NCI-H2107 (cell line): Measurements from ENCODE around the gene WSB1.

Experiments used
- DNase-seq: peaks from one replicate; lab custom pipeline; 2025; lab: John Stamatoyannopoulos, UW

The WSB1 gene

GRCh38 chr17:27357236-27357635 lies 63.3 kb downstream of the WSB1 start:
- no peak for DNase-seq

GRCh38 chr17:27360507-27360906 lies 66.6 kb downstream of the WSB1 start:
- DNase-seq: no peak

DNA sequence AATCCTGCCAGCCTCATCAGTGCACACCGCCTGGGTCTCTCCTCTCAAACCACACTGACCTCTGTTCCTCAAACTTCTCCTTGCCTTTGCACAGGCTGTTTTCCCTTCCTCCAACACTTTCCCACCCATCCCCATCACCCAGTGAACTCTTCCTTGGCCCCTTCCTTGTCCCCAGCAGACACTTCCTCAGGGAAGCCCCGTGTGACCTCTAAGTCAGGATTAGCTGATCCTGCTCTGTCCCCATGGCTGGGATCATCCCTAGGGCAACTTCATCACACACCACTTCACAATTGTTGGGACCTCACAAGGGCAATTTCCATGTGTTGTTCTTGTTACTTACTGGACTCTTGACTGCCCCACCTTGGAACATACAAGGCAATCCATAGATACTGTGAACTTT lies 67.8 kb downstream of the WSB1 start:
- DNase-seq: no peak

DNA sequence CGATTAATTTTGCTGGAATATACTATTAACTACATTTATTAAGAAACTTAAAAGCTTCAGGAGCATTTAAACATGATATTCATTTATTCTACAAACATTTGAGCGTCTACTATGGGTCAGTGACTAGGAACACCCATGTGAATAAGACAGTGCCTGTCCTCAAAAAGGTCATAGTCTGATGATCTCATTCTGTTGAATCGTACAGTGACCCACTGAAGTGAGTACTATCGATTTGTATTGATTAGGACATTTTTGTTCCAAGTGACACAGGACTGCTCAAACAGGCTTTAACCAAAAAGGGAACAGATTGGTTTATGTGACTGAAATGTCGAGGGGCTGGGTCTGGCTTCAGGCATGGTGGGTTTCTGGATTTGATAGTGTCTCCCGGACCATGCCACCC lies 68.6 kb downstream of the WSB1 start:
- DNase-seq: no peak

DNA sequence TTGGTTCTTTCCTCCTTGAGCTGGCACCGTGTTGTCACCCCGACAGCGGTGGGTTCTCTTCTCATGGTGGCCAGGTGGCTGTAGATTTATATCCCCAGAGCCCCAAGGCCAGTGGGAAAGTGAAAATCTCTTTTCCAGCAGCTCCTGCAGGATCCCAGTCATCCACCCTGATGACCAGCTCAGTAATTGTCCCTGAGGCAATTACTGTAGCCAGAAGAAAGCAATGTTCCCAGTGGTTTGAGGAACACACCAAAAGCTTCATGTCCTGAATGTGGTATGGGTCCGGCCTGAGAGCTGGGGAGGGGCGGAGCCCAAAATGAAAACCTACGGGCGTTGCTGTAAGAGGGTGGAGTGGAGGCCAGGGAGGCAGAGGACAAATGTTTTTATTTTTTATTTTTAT lies 69.0 kb downstream of the WSB1 start:
- DNase-seq: no peak

DNA sequence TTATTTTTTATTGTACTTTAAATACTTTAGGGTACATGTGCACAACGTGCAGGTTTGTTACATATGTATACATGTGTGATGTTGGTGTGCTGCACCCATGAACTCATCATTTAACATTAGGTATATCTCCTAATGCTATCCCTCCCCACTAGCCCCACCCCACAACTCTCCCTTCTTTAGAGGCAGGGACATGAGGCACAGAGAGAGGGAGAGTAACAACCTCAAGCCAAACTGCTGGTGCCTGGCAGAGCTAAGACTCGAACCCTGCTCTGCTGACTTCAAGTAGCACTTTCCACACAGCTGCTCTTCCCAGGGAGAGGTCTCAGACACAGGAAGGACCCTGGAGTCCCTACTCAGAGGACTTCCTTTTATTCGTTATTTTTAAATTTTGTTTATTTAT lies 69.4 kb downstream of the WSB1 start:
- no peak for DNase-seq
